Erythroblast (primary cell): ENCODE results near the gene SIDT2.

Experiments
- GATA1 ChIP-seq: IDR thresholded peaks from 2 replicates; pipeline ENCODE4 v1.6.1; 2011; ENCODE audit warnings: low read depth, mild to moderate bottlenecking, control low read depth, low read length, moderate library complexity
- POLR2A ChIP-seq: IDR thresholded peaks from 2 replicates; pipeline ENCODE4 v1.6.1; 2011; ENCODE audit warnings: mild to moderate bottlenecking, low read length

DNA sequence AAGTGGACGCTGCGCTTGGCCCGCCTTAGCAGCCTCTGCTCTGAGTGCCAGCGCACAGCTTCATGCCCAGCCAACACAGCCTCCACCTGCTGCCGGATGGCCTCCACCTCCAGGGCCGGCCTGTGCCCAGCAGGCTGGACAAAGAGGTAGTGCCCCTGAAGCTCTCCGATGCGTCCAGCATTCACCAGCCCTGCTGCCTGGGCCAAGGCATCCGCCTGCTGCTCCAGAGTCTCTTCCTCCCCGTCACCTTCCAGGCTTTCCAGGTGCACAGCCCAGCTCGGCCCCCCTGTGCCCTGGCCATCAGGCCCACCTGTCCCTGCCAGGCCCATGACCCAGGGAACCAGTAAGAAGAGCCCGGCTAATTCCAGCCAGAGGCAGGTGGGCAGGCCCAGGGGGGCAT is 50.9 kb downstream of the SIDT2 start:
- TF ChIP-seq POLR2A (no peak), GATA1 (no peak)
